ENCODE results near the gene ERAP2.
"Not testable (repeated sequence)": the region's sequence is repeated elsewhere in the genome, so short reads cannot be mapped to it uniquely, and the experiment has no call there.

The ERAP2 gene

DNA sequence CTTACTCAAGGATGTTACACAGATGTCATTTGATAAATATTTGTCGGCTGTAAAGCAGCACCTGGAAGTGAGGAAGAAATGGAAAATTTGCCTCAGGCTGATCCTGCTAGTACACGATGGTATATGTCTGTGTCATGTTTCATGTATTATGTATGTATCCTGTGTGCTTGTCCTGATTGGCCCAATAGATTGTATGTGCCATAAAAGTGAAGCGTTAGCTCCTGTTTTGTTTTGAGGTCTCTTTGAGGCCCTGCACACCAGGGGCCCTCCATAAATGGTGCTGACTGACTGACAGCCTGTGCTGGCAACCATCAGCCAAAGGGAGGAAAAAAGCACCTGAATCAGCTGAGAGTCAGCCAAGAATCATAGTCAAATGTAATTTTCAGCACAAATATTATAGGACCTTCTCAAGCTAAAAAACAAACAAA, 47.7 kb downstream of the ERAP2 start:
- H3K27me3 Mint-ChIP-seq (ENCODE audit: low read depth) = no peaks in the 10 kb centered on the region
- no peaks in the 10 kb centered on the region for H3K9me3 Mint-ChIP-seq
- H3K4me3 Mint-ChIP-seq = no peak overlapping the region
- H3K27ac Mint-ChIP-seq = peak overlapping the region; percentile 48
- no peak for DNase-seq (ENCODE audit: low spot score)
- H3K4me1 Mint-ChIP-seq (ENCODE audit: low read depth) = peaks cover 30% of the 10 kb centered on the region
- peaks cover 51% of the 10 kb centered on the region for H3K36me3 Mint-ChIP-seq (ENCODE audit: low read depth)

DNA sequence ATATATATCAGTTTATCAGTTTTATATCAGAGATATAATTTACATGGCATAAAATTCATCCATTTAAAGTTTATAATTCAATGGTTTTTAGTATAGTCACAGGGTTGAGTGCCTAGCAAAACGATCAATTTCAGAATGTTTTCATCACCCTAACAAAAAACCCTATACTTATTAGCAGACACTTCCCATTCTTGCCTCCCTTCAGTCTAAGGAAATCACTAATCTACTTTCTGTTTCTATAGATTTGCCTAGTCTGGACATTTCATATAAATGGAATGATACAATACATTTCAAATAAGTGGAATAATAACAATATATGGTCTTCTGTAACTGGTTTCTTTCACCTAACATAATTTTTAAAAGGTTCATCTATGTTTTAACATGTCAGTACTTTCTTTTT, 50.0 kb downstream of the ERAP2 start:
- DNase-seq (ENCODE audit: low spot score) = no peak
- Mint-ChIP-seq H3K36me3 (ENCODE audit: low read depth) (peaks cover 46% of the 10 kb centered on the region), H3K27me3 (ENCODE audit: low read depth) (no peaks in the 10 kb centered on the region), H3K27ac (no peak overlapping the region), H3K9me3 (no peaks in the 10 kb centered on the region), H3K4me1 (ENCODE audit: low read depth) (peaks cover 33% of the 10 kb centered on the region), H3K4me3 (no peak overlapping the region)

DNA sequence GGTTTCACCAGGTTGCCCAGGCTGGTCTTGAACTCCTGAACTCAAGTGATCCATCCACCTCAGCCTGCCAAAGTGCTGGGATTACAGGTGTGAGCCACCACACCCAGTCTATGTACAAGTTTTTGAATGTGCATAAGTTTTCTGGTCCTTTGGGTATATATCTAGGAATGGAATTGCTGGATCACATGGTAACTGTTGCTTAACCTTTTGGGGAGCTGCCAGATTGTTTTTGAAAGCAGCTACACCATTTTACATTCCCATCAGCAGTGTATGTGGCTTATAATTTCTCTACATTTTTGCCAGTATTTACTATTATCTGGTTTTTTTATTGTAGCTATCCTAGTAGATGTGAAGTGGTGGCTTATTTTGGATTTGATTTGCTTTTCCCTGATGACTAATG, 50.7 kb downstream of the ERAP2 start:
- H3K27ac Mint-ChIP-seq = no peak overlapping the region
- H3K4me1 Mint-ChIP-seq (ENCODE audit: low read depth) = peaks cover 36% of the 10 kb centered on the region
- H3K27me3 Mint-ChIP-seq (ENCODE audit: low read depth) = no peaks in the 10 kb centered on the region
- H3K36me3 Mint-ChIP-seq (ENCODE audit: low read depth) = peaks cover 45% of the 10 kb centered on the region
- no peak for DNase-seq (ENCODE audit: low spot score)
- no peak overlapping the region for H3K4me3 Mint-ChIP-seq
- no peaks in the 10 kb centered on the region for H3K9me3 Mint-ChIP-seq

DNA sequence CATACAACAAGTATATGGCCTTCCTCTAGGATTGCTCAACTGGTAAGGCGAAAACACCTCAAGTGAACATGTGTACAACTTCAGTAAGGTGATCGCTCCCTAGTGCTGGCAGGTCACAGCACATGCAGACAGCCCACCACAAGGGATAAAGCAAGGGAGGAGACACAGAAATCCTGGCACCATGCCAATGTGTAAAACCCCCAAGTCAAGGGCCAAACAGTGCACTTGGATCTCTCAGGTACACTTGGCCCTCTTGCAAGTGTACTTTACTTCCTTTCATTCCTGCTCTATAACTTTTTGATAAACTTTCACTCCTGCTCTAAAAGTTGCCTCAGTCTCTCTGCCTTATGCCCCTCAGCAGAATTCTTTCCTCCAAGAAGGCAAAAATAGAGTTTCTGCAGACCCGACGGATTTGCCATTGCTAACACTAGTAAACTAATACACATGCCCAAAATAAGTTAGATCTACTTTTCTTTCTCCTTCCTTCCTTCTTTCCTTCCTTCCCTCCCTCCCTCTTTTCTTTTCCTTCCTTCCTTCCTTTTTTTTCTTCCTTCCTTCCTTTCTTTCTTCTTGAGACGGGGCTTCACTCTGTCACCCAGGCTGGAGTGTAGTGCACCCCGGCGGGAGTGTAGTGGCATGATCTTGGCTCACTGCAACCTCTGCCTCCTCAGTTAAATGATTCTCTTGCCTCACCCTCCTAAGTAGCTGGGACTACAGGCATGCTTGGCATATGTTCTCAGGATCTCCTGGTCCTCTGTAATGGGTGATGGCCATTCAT, 52.8 kb downstream of the ERAP2 start:
- peaks cover 45% of the 10 kb centered on the region for H3K4me1 Mint-ChIP-seq (ENCODE audit: low read depth)
- peaks cover 35% of the 10 kb centered on the region for H3K36me3 Mint-ChIP-seq (ENCODE audit: low read depth)
- no peak for DNase-seq (ENCODE audit: low spot score)
- H3K4me3 Mint-ChIP-seq = no peak overlapping the region
- H3K27ac Mint-ChIP-seq = no peak overlapping the region
- no peaks in the 10 kb centered on the region for H3K9me3 Mint-ChIP-seq
- H3K27me3 Mint-ChIP-seq (ENCODE audit: low read depth) = no peaks in the 10 kb centered on the region

DNA sequence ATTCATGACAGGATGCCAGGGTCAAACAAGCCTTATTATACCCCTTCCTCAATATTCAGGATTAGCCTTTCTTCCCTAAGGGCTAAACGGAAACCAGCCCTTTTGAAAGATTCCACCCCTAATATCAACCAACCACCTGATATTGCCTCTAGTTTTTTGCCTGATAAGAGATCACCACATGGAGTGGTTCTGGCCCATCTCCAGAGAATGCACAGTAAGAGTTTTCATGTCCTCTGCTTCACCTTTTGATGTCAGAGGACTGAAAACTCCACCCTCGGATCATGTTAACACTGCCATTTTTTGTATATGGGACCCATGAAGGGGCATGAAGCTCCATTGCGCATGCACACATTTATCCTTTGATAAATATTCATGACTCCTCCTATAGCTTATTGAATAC, 53.8 kb downstream of the ERAP2 start:
- H3K27me3 Mint-ChIP-seq (ENCODE audit: low read depth) = no peaks in the 10 kb centered on the region
- H3K36me3 Mint-ChIP-seq (ENCODE audit: low read depth) = peaks cover 30% of the 10 kb centered on the region
- H3K27ac Mint-ChIP-seq = no peak overlapping the region
- no peak for DNase-seq (ENCODE audit: low spot score)
- no peak overlapping the region for H3K4me3 Mint-ChIP-seq
- H3K9me3 Mint-ChIP-seq = no peaks in the 10 kb centered on the region
- peaks cover 43% of the 10 kb centered on the region for H3K4me1 Mint-ChIP-seq (ENCODE audit: low read depth)

DNA sequence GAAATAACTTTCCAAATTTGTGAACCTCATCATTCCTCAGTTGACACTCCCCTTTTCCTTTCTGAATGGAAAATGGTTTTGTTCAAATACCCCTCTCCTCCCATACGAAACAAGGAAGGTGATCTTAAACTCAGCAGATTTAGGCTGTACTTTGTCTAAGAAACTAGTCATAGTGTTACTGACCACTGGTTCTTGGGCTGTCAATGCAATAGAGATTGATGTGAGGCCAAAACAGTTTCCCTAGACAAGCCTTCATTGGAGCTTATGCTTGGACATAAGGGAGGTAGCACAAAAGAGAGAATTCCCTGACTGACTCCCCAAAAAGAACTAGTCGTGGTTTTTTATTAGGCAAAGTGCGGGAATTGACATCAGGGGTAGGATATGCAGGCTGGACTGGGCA, 54.3 kb downstream of the ERAP2 start:
- H3K4me3 Mint-ChIP-seq = no peak overlapping the region
- H3K4me1 Mint-ChIP-seq (ENCODE audit: low read depth) = peaks cover 43% of the 10 kb centered on the region
- H3K9me3 Mint-ChIP-seq = no peaks in the 10 kb centered on the region
- no peak for DNase-seq (ENCODE audit: low spot score)
- H3K27ac Mint-ChIP-seq = no peak overlapping the region
- H3K36me3 Mint-ChIP-seq (ENCODE audit: low read depth) = peaks cover 27% of the 10 kb centered on the region
- no peaks in the 10 kb centered on the region for H3K27me3 Mint-ChIP-seq (ENCODE audit: low read depth)

DNA sequence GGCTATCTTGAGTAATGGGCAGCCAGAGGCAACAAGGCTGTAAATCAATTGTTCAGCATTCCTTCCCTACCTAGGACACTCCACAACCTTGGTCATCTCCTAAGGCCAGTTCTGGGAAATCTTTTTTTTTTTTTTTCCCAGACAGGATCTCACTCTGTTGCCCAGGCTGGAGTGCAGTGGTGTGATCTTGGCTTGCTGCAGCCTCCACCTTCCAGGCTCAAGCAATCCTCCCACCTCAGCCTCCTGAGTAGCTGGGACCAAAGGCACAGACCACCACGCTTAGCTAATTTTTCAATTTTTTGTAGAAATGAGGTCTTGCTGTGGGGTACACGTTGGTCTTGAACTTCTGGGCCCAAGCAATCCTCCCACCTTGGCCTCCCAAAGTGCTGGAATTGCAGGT, 54.7 kb downstream of the ERAP2 start:
- Mint-ChIP-seq H3K4me3 (peak overlapping the region; percentile 84), H3K27ac (peak overlapping the region; percentile 11), H3K4me1 (ENCODE audit: low read depth) (peaks cover 43% of the 10 kb centered on the region), H3K36me3 (ENCODE audit: low read depth) (peaks cover 26% of the 10 kb centered on the region)
- DNase-seq (ENCODE audit: low spot score); H3K9me3 Mint-ChIP-seq; H3K27me3 Mint-ChIP-seq (ENCODE audit: low read depth): not testable (repeated sequence)

DNA sequence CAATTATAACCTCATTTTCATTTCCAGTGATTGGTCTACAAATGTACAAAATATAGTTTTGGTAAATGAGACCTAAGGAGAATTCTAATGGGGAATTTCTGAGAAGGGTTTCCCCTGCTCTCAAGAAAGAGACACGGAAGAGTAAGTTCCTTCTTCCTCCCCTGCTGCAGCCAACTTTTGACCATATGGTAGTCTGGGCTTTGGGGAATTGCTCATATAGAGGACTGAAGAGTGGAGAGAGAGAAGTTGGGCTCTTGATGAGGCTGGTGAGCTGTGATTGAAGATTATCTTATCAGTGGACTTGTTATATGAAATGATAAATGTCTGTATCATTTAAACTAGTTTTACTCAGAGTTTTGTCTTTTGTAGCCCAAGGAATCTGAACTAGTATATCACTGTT, 55.3 kb downstream of the ERAP2 start:
- H3K9me3 Mint-ChIP-seq = no peaks in the 10 kb centered on the region
- no peak for DNase-seq (ENCODE audit: low spot score)
- H3K4me3 Mint-ChIP-seq = peak overlapping the region; percentile 84
- peaks cover 28% of the 10 kb centered on the region for H3K36me3 Mint-ChIP-seq (ENCODE audit: low read depth)
- H3K27me3 Mint-ChIP-seq (ENCODE audit: low read depth) = no peaks in the 10 kb centered on the region
- H3K27ac Mint-ChIP-seq = peak overlapping the region; percentile 32
- peaks cover 41% of the 10 kb centered on the region for H3K4me1 Mint-ChIP-seq (ENCODE audit: low read depth)

DNA sequence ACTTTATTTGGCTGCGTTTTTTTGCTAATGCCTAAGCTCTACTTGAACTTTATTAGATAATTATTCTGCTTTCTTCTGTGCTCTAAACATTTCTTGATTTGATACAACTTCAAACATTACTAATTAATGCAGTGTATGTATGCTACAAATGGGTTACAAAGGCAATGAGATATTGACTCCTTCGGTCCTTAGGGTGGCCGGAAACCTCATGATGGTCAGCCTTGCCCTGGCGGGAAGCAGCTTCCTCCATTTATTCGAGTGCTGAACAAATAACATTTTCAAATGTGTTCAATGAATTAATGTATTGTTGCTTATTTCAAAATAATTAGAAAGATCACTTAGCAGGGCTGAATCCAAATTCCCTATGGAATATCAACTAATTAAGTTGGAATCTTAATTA, 55.7 kb downstream of the ERAP2 start:
- Mint-ChIP-seq H3K9me3 (no peaks in the 10 kb centered on the region), H3K4me1 (ENCODE audit: low read depth) (peaks cover 42% of the 10 kb centered on the region), H3K36me3 (ENCODE audit: low read depth) (peaks cover 31% of the 10 kb centered on the region), H3K27me3 (ENCODE audit: low read depth) (no peaks in the 10 kb centered on the region), H3K27ac (peak overlapping the region; percentile 45), H3K4me3 (peak overlapping the region; percentile 84)
- DNase-seq (ENCODE audit: low spot score) = no peak

DNA sequence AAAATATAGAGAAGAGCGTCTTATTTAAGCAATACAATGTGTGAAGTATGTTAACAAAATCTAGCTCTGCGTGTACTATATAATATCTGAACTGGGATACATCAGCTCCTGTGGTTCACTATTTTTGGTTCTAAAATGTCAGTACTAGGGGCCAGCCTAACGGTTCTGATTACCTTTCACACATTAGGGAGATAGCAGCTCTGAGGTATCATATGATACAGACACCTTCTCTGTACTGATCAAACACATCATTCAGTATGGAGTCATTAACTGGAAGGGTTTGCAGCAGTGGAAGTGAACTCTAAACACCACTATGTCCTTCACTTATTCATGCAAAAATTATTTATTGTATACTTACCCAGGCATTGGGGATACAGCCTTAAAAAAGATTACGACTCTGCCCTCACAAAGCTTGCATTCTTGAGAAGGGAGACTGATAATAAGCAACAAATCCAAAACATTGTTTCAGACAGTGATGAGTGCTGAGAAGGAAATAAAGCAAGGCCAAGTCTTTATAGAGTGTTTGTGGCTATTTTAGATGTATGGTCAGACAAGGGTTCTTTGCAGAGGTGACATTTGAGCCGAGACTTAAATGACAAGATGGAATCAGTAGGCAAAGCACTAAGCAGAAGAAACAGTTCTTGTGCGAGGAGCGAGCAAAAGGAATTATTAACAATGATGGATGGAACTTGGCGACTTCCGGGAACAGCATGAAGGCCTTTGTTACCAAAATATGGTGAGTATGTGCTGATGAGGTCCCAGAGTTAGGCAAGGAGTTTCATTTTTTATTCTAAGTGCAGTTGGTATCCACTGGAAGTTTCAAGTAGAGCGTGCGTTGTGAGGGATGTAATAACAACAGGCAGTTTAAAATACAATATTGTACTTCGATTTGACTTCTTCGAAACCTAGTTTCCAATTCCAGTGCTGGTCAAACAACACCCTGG, 57.7 kb downstream of the ERAP2 start:
- Mint-ChIP-seq H3K9me3 (no peaks in the 10 kb centered on the region), H3K27me3 (ENCODE audit: low read depth) (no peaks in the 10 kb centered on the region), H3K27ac (peak overlapping the region; percentile 96), H3K36me3 (ENCODE audit: low read depth) (peaks cover 35% of the 10 kb centered on the region), H3K4me1 (ENCODE audit: low read depth) (peaks cover 54% of the 10 kb centered on the region), H3K4me3 (peak overlapping the region; percentile 84)
- peak; percentile 23 for DNase-seq (ENCODE audit: low spot score)

DNA sequence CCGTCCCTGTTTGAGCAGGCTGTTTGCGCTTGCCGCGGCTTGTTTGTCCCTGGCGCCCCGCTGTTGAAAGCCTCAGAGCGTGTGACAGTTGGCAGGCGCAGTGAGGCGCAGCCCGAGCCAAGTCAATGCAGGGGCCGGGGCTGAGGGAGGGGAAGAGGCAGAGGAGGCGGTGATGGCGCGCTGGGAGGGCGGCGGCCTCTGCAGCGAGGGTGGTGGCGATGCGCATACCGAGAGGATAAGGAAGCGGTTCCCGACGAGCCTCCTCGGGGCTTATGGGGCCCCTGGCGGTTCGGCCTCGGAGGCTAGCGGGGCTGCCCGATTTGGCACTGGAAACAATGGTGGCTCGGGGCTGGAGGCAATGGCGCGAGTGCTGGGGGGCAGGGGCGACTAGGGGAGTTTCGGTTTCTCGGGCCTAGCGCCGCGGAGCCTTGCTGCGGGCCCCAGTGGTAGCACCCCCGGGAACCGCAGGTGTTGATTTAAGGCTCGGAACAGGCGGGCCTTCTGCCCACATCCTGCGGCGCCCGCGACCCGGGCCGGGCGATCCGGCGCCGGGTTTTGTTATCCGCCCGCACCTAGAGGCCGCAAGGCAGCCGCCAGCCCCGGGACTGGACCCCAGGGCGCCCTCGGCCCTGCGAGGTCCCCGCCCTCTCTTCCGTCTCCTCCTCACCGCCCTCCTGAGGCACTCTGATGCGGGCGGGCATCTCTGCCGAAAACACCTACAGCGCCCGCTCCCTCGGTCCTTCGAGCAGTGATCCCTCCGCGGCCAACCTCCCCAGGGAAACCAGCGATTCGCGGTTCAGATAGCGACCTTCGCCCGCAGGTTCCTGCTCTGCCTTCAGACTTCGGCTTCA, 58.6 kb downstream of the ERAP2 start:
- H3K4me3 Mint-ChIP-seq = peak overlapping the region; percentile 84
- peak; percentile 98 for DNase-seq (ENCODE audit: low spot score)
- no peaks in the 10 kb centered on the region for H3K9me3 Mint-ChIP-seq
- H3K4me1 Mint-ChIP-seq (ENCODE audit: low read depth) = peaks cover 52% of the 10 kb centered on the region
- H3K27ac Mint-ChIP-seq = peak overlapping the region; percentile 97
- H3K27me3 Mint-ChIP-seq (ENCODE audit: low read depth) = no peaks in the 10 kb centered on the region
- peaks cover 33% of the 10 kb centered on the region for H3K36me3 Mint-ChIP-seq (ENCODE audit: low read depth)

DNA sequence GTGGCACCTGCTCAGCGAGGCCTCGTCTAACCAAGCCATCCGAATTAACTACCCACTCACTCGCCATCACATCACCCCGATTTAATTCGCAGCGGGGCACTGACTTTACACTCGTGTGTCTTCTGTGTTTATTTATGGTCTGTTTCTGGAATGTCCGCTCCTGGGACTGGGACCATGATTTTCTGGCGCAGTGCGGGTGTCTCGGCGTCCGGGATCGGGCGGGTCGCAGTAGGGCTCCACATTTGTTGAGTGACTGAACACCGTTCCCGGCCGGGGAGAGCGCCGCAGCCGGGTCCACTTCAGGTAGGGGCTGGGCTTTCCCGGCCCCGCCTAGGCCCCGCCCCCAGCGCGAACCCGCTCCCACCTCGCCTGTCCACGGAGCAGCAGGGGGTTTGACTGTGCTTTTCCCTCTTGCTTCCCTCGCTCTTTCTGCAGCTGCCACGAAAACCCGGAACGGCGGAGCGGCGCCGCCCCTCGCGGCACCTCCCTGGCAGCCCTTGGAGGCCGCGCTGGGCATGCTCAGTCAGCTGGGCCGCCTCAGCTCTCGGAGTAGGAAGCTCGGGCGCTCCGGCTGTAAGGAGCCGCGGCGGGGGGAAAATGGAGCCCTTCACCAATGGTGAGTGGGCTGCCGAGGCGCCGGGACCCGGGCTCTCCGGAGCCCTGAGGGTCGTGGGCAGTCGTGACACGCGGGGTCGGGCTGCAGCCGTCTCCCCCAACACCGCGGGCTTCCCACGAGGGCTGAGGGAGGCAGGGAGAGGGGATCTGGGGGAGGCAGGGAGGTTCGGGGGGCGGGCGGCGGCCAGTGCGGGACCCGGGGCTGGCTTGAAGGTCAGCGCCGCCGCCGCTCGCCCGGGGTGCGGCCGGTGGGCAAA, 59.5 kb downstream of the ERAP2 start, which contains the start of gene LNPEP:
TSS of gene LNPEP (plus strand) at position 522 of the 872 bp plus-strand sequence. CDS start at position 598, 76 bp downstream.
- Mint-ChIP-seq H3K27me3 (ENCODE audit: low read depth) (no peaks in the 10 kb centered on the region), H3K36me3 (ENCODE audit: low read depth) (peaks cover 34% of the 10 kb centered on the region), H3K9me3 (no peaks in the 10 kb centered on the region), H3K4me1 (ENCODE audit: low read depth) (peaks cover 56% of the 10 kb centered on the region), H3K27ac (peak within 1 kb of the TSS; percentile 97), H3K4me3 (peak within 1 kb of the TSS; percentile 84)
- DNase-seq (ENCODE audit: low spot score) = peak; percentile 97
